ENCODE measurements around the gene SPAG17.

- TF ChIP-seq CTCF (IDR thresholded peaks at IDR 0.05; ENCODE audit: low read depth, low read length): no peak
- TF ChIP-seq EZH2phosphoT487 (IDR thresholded peaks at IDR 0.05; ENCODE audit: low read depth): no peak
These were observed 24.2 kb downstream of the SPAG17 start for GRCh38 chr1:118160806-118161205.

Data from OCI-LY3 (cell line).